Skeletal muscle satellite cell (primary cell): ENCODE results near the gene IMPA2.
"Not testable (repeated sequence)": the region's sequence is repeated elsewhere in the genome, so short reads cannot be mapped to it uniquely, and the experiment has no call there.

Experiments
- H3K27me3 ChIP-seq: 2 replicates; pipeline ENCODE4 v1.7.0; 2013; ENCODE audit warnings: low read length; ENCODE audit not compliant: control insufficient read depth, insufficient read depth
- H3K36me3 ChIP-seq: 2 replicates; pipeline ENCODE4 v1.7.0; 2013; ENCODE audit warnings: mild to moderate bottlenecking, control low read depth, low read length; ENCODE audit not compliant: insufficient read depth
- H3K4me1 ChIP-seq: 2 replicates; pipeline ENCODE4 v1.7.0; 2013; ENCODE audit warnings: low read length; ENCODE audit not compliant: control insufficient read depth, insufficient read depth
- H3K4me2 ChIP-seq: 2 replicates; pipeline ENCODE4 v1.7.0; 2013; ENCODE audit warnings: mild to moderate bottlenecking, low read length
- H3K4me3 ChIP-seq: 2 replicates; pipeline ENCODE4 v1.7.0; 2013; ENCODE audit warnings: low read length
- H3K9ac ChIP-seq: 2 replicates; pipeline ENCODE4 v1.7.0; 2013; ENCODE audit warnings: mild to moderate bottlenecking, low read depth, low read length, moderate library complexity
- H3K9me3 ChIP-seq: replicated peaks from 2 replicates; pipeline ENCODE4 v1.7.0; 2013; ENCODE audit warnings: mild to moderate bottlenecking, control low read depth, low read length

IMPA2 gene

DNA sequence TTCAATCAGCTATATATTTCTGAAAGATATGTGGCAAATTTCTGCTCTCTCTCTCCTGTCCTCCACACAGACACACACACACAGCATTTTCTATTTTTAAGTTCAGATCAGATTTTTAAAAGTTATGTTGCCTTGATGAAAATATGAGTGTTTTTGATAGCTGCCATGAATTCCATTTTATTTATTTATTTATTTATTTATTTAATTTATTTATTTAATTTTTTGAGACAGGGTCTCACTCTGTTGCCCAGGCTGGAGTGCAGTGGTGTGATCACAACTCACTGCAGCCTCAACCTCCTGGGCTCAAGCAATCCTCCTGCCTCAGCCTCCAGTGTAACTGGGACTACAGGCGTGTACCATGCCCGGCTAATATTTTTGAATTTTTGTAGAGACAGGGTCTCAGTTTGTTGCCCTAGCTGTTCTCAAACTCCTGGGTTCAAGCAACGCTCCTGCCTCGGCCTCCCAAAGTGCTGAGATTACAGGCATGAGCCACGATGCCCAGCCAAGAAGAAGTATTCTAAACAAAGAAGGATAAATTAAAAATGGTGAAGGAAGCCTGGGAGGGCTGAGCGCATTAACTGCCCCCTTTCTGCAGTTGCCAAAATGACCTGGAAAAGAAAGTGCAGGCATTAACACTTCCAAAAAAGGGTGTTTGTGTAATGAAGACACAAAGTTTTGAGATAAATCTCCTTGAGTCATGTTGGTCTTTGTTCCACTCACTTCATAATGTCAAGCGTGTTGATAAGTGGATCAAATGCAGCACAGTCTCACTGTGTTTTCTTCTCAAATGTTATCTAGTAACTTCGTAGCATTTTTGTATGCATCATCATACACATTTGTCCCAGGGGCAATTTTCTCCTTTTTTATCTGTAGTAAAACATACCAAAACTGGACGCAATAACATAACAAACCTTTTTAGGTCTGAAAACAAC, 11.1 kb upstream of the IMPA2 start:
- no peak overlapping the region for H3K9ac ChIP-seq

DNA sequence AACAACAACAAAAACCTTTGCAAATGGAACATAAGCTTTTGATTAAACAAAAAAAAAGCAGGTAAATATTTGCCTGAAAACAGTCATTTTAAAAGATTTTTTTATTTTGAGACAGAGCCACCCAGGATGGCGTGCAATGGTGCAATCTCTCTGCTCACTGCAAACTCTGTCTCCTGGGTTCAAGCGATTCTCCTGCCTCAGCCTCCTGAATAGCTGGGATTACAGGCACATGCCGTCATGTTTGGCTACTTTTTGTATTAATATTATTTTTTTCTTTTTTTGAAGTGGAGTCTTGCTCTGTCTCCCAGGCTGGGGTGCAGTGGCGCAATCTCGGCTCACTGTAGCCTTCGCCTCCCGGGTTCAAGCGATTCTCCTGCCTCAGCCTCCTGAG, 10.5 kb upstream of the IMPA2 start:
- H3K9me3 ChIP-seq, H3K4me1 ChIP-seq, H3K4me3 ChIP-seq, H3K4me2 ChIP-seq, H3K9ac ChIP-seq, H3K36me3 ChIP-seq, H3K27me3 ChIP-seq: not testable (repeated sequence)

More for the DNA sequence above, 11.1 kb upstream of the IMPA2 start:
- Histone ChIP-seq H3K4me2 (no peak overlapping the region), H3K36me3 (no peaks in the 10 kb centered on the region), H3K4me3 (no peak overlapping the region), H3K9me3 (no peaks in the 10 kb centered on the region), H3K27me3 (no peaks in the 10 kb centered on the region), H3K4me1 (no peaks in the 10 kb centered on the region)

DNA sequence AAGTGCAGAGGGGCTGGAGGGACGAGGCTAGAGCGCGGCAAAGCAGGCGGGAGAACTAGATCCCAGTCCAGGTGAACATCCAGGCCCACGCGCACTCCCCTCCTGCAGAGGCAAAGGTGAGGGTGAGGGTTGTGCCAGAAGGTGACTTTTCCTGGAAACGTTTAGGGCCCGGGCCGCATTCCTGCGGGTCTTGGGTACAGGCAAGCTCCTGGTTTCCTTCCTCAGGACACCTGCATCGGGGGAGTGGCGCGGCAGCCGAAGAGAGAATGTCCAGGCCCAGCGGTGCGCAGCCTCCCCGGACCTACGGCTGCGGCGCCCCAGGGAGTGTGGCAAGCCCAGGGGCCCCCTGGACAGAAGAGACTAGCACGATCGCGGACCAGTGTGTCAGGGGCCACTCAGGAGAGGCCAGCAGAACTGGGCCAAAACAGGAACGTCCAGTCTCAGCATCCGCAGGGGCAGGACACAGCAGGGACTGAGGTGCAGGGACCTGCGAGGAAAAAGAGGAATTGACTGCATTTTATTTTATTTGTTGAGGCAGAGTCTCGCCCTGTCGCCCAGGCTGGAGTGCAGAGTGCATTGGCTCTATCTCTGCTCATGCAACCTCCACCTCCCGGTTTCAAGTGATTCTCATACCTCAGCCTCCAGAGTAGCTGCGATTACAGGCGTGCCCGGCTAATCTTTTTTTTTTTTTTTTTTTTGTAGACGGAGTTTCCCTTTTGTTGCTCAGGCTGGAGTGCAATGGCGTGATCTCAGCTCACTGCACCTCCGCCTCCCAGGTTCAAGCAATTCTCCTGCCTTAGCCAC, 8.7 kb upstream of the IMPA2 start:
- Histone ChIP-seq H3K36me3 (no peaks in the 10 kb centered on the region), H3K4me2 (no peak overlapping the region), H3K9me3 (no peaks in the 10 kb centered on the region), H3K4me3 (no peak overlapping the region), H3K4me1 (no peaks in the 10 kb centered on the region), H3K9ac (no peak overlapping the region), H3K27me3 (no peaks in the 10 kb centered on the region)

DNA sequence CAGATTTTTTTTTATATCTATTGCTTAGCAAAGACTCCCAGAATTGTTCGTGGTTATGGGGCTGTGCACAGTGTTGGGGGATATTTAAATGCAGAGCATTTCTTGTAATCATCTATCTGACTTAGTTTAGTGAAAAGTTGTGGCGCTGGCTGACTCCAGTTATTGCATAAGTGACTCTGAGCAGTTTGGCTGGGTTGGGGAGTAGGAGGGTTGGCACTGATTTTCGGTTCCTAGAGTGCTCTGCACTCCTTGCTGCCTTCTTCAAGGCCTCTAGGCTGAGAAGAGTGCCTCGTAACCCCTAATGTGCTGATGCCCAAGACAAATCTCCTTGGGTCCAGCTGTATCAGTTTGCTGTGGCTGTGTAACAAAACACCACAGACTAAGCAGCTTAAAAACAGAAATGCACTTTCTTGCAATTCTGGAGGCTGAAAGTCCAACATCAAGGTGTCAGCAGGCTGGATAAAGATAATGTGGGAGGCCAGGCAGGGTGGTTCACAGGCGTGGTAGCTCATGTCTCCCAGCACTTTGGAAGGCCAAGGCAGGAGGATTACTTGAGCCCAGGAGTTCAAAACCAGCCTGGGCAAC, 6.5 kb upstream of the IMPA2 start:
- Histone ChIP-seq H3K4me1 (peaks cover 3% of the 10 kb centered on the region), H3K9me3 (no peaks in the 10 kb centered on the region), H3K27me3 (no peaks in the 10 kb centered on the region), H3K9ac (no peak overlapping the region), H3K4me2 (no peak overlapping the region), H3K4me3 (no peak overlapping the region), H3K36me3 (no peaks in the 10 kb centered on the region)

- H3K4me1 ChIP-seq: peaks cover 11% of the 10 kb centered on the region
- no peak overlapping the region for H3K4me2 ChIP-seq
- no peaks in the 10 kb centered on the region for H3K36me3 ChIP-seq
- H3K27me3 ChIP-seq: no peaks in the 10 kb centered on the region
- H3K4me3 ChIP-seq: no peak overlapping the region
- H3K9ac ChIP-seq: no peak overlapping the region
- no peaks in the 10 kb centered on the region for H3K9me3 ChIP-seq
Measured at GRCh38 chr18:11975723-11976122, 5.6 kb upstream of the IMPA2 start.

DNA sequence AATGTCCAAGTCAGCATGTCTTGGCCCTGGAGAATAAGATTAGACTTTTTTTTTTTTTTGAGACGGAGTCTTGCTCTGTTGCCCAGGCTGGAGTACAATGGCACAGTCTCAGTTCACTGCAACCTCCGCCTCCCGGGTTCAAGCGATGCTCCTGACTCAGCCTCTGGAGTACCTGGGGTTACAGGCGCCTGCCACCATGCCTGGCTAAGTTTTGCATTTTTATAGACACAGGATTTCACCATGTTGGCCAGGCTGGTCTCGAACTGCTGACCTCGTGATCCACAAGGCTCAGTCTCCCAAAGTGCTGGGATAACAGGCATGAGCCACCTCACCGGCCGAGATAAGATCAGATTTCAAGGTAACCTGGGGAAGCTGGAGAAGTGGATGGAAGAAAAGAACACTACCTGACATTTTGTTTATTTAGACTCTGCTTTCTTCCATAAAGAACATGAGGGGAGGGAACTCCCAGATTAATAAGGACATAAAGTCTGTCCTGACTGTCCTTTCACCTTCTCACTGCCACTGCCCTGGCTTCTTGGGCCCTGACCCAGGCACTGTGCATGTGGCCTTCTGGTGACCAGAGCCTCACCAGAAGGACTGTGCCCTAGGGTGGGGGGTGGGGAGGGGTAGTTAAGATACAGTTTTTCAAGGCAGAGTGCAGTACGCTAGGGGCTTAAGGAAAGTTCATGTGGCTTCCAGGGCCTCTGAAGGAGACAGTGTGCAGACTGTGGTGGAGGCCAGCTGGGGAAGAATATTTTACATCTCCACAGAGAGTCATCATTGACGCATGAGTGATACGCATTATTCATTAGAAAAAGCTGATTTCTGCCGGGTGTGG, 4.8 kb upstream of the IMPA2 start:
- H3K4me1 ChIP-seq: peaks cover 11% of the 10 kb centered on the region
- H3K9ac ChIP-seq: peak overlapping the region; percentile 68
- no peaks in the 10 kb centered on the region for H3K9me3 ChIP-seq
- H3K4me2 ChIP-seq: no peak overlapping the region
- H3K27me3 ChIP-seq: no peaks in the 10 kb centered on the region
- no peak overlapping the region for H3K4me3 ChIP-seq
- H3K36me3 ChIP-seq: no peaks in the 10 kb centered on the region

DNA sequence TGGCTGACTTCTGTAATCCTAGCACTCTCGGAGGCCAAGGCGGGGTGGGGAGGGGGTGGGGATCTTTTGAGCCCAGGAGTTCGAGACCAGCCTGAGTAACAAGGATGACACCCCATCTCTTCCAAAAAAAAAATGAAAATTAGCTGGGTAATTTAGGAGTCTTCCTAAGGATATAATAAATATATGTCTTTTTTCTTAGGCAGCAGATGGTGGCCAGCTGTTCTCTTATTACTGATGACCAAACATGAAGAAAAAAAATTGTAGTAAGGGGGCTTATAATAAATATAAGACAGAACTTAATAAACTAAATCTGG, 4.2 kb upstream of the IMPA2 start:
- Histone ChIP-seq H3K4me3 (no peak overlapping the region), H3K27me3 (no peaks in the 10 kb centered on the region), H3K36me3 (no peaks in the 10 kb centered on the region), H3K9me3 (no peaks in the 10 kb centered on the region), H3K4me1 (peaks cover 11% of the 10 kb centered on the region), H3K4me2 (no peak overlapping the region), H3K9ac (no peak overlapping the region)

- no peaks in the 10 kb centered on the region for H3K9me3 ChIP-seq
- H3K9ac ChIP-seq: no peak overlapping the region
- no peak overlapping the region for H3K4me3 ChIP-seq
- peaks cover 14% of the 10 kb centered on the region for H3K4me1 ChIP-seq
- H3K4me2 ChIP-seq: no peak overlapping the region
- no peaks in the 10 kb centered on the region for H3K36me3 ChIP-seq
- H3K27me3 ChIP-seq: no peaks in the 10 kb centered on the region
Measured at GRCh38 chr18:11978956-11979355, 2.4 kb upstream of the IMPA2 start.

- H3K4me3 ChIP-seq: peak overlapping the region; percentile 82
- H3K4me2 ChIP-seq: peak overlapping the region; percentile 93
- H3K9ac ChIP-seq: peak overlapping the region; percentile 92
- no peaks in the 10 kb centered on the region for H3K9me3 ChIP-seq
- H3K4me1 ChIP-seq: peaks cover 14% of the 10 kb centered on the region
- no peaks in the 10 kb centered on the region for H3K36me3 ChIP-seq
- H3K27me3 ChIP-seq: no peaks in the 10 kb centered on the region
Measured at GRCh38 chr18:11980163-11980493, 1.2 kb upstream of the IMPA2 start.

DNA sequence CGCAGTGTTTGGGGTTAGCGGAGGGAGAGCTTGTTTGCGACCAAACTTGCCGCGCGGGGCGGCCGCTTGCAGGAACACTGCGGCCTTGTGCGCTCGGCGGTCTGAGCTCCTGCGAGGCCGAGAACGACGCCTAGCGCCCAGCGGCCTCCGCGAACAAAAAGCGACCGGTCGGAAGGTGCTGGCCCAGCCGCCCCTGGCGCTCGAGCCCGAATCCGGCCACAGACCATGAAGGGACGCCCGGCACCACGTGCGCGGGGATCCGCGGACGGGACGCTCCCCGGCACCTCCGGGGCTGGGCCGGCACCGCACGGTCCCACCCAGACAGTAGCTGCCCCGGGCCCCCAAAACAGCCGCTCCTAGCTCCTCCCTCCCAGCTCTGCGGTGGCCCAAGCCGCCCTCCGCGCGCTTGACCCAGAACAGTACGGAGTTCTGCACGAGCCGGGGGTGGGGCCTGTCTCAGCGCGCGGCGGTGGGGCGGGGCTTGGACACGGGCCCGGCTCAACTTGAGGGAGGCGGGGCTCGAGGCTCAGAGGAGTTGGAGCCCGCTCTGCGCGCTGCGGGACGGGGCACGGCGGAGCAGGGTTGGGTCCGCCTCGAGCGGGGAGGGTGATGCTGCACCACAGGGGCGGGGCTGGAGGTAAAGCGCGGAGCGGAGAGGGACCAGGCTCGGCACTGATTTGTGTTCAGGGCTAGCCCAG, 664 bp upstream of the IMPA2 start:
- no peaks in the 10 kb centered on the region for H3K36me3 ChIP-seq
- H3K4me1 ChIP-seq: peaks cover 14% of the 10 kb centered on the region
- H3K27me3 ChIP-seq: no peaks in the 10 kb centered on the region
- peak overlapping the region; percentile 93 for H3K4me2 ChIP-seq
- H3K9ac ChIP-seq: peak overlapping the region; percentile 92
- H3K4me3 ChIP-seq: peak overlapping the region; percentile 82
- no peaks in the 10 kb centered on the region for H3K9me3 ChIP-seq
